Measurements from ENCODE around the gene PECR.
"Not testable (repeated sequence)": the region's sequence is repeated elsewhere in the genome, so short reads cannot be mapped to it uniquely, and the experiment has no call there.

Gene PECR

GRCh38 chr2:215997219-215997618, 84.4 kb downstream of the PECR start:
- no peak for DNase-seq

GRCh38 chr2:215994911-215995310, 86.7 kb downstream of the PECR start:
- DNase-seq: no peak

GRCh38 chr2:215988556-215989207, 92.9 kb downstream of the PECR start:
- not testable (repeated sequence) for DNase-seq
